Muscle of leg (tissue), 11 donors: ENCODE results near the gene FSTL4. TPM values are rescaled to one million over a fixed set of nuclear protein-coding genes. Genes with fewer than 3 reads are reported as not detected.

Experiments
- DNase-seq: peaks from one replicate; pipeline ENCODE4 v3.0.0; 2013
- H3K27ac ChIP-seq: one replicate; pipeline ENCODE4 v1.5.1; 2013; ENCODE audit warnings: mild to moderate bottlenecking, low read length, control low read depth
- H3K27me3 ChIP-seq: one replicate; pipeline ENCODE4 v1.6.1; 2013; ENCODE audit warnings: low read length; ENCODE audit not compliant: control insufficient read depth, insufficient read depth
- H3K36me3 ChIP-seq: one replicate; pipeline ENCODE4 v1.6.1; 2013; ENCODE audit warnings: low read length; ENCODE audit not compliant: control insufficient read depth, insufficient read depth
- H3K4me1 ChIP-seq: one replicate; pipeline ENCODE4 v1.6.1; 2013; ENCODE audit warnings: low read length; ENCODE audit not compliant: control insufficient read depth, insufficient read depth
- H3K4me3 ChIP-seq: one replicate; pipeline ENCODE4 v1.5.1; 2013; ENCODE audit warnings: low read length, control low read depth
- H3K9me3 ChIP-seq: replicated peaks from 2 replicates; pipeline ENCODE4 v1.6.1; 2013; ENCODE audit warnings: low read depth, low read length; ENCODE audit not compliant: control insufficient read depth
- WGBS: methylation state at CpG from one replicate; pipeline ENCODE4 v1.1.5; 2013; ENCODE audit warnings: missing lambda C conversion rate; ENCODE audit not compliant: insufficient coverage; 5-methylcytosine and 5-hydroxymethylcytosine counted together
- polyA plus RNA-seq, 8 donors: library from polyadenylated mRNA; unstranded; fragments of 120-200 nt; gene quantifications; one replicate each; pipeline versions ENCODE4 v1.2.1 to v1.2.3, GENCODE V29; 2013; ENCODE audit warnings: inconsistent platforms in 1 of 8, low replicate concordance in 1 of 8; ENCODE audit not compliant: insufficient read length in 8 of 8, insufficient read depth in 1 of 8
- total RNA-seq: library from RNA; stranded (reverse); fragments of 120-200 nt; gene quantifications from one replicate; pipeline ENCODE4 v1.2.4, GENCODE V29; 2013

Gene FSTL4
- total and polyA plus RNA-seq, 9 donors, result 0.68 to 1.8 (median 1.3) TPM

DNA sequence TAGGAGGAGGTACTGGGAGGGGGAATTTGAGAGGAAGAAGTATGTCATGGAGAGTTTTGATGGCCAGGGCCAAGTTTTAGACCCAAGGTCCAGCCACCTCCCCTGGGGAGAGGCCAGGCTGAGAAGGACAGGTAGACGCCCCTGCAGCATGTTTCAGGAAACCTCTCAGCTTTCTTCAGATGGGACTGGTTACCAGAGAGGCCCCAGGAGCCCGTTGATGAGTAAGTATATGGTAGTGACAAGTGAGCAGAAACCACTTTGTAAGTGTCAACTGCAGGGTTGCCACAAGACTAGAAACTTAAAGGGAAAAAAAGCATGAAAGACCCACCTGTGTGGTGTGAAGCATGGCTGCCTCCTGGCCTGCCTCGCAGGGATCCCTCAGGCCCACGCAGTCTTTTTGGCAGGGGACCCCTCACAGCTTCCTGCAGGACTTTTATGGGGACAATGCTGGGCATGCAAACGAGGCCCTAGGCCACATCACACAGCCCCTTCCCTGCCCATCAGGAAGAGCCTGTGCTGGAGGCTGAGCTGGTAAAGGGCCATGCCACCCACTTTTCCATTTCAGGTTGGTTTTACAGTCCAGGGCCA is 255.9 kb downstream of the FSTL4 start:
- Histone ChIP-seq H3K9me3 (no peaks in the 10 kb centered on the region), H3K36me3 (no peaks in the 10 kb centered on the region), H3K27ac (no peak overlapping the region), H3K27me3 (no peaks in the 10 kb centered on the region), H3K4me3 (no peak overlapping the region), H3K4me1 (peaks cover 17% of the 10 kb centered on the region)
- 81% methylated on average over 5 of the region's 5 CpGs for WGBS
- no peak for DNase-seq

DNA sequence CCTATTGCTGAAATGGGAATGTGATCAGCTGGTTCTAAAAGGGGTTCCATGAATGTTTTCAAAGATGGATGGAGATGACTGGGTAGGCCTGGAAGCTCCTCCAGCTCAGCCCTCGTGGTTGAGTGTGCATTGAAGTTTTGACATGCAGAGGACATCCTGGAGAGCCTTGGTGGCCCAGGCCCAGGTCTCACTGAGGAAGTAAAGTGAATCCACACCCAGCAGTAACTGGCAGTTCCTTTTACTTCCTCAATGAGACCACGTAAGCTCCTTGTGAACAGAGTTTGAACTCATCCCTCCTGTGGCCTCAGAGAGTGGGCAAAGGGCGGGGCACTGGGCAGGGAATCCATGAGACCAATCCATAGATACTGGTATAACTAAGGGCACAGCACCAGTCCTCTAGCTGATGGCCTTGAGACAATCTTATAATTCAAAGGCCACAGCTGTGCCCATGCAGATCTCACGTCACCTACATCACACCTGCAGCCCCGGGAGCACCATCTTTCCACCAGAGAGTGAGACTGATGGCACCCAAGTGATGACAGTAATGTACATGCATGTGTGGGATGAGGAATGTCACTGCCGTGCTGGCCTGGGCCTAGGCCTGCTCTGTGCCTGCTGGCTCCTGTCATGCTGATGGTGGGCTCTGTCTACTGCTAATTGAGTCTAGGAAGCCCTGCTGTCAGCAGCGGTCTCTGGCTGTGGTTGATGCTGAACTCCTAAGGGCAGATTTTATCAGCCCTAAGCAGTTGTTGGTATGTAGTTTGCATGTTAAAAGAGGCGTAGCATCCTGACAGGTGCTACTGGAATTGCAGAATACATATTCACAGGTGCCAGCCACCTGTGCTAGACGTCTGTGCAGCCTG is 257.8 kb downstream of the FSTL4 start:
- no peak for DNase-seq
- H3K4me3 ChIP-seq, result no peak overlapping the region
- H3K27me3 ChIP-seq, result no peaks in the 10 kb centered on the region
- H3K36me3 ChIP-seq, result no peaks in the 10 kb centered on the region
- H3K4me1 ChIP-seq, result peaks cover 11% of the 10 kb centered on the region
- no peak overlapping the region for H3K27ac ChIP-seq
- H3K9me3 ChIP-seq, result no peaks in the 10 kb centered on the region
- 76% methylated on average over 5 of the region's 9 CpGs for WGBS

DNA sequence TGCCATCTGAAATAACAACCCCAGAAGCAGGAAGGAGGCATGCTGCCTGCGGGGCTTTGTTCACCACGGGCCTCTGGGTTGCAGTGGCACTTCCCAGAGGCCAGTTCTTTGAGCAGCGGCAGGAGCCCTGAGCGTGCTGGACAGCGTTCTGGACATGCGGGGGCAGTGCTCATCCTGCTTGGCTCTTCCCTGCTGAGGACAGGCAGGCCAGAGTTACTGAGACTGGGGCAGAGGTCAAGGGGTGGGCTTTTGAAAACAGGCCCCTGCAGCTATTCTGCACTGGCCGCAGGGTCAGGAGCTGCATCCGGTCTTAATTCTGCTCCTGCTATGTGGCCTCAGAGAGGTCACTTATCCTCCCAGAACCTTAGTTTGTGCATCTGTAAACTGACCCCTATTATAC is 258.6 kb downstream of the FSTL4 start:
- no peaks in the 10 kb centered on the region for H3K36me3 ChIP-seq
- no peaks in the 10 kb centered on the region for H3K27me3 ChIP-seq
- H3K4me1 ChIP-seq, result peaks cover 11% of the 10 kb centered on the region
- no peak overlapping the region for H3K4me3 ChIP-seq
- no peak for DNase-seq
- no peak overlapping the region for H3K27ac ChIP-seq
- WGBS, result 11% methylated on average over 5 of the region's 8 CpGs
- no peaks in the 10 kb centered on the region for H3K9me3 ChIP-seq

DNA sequence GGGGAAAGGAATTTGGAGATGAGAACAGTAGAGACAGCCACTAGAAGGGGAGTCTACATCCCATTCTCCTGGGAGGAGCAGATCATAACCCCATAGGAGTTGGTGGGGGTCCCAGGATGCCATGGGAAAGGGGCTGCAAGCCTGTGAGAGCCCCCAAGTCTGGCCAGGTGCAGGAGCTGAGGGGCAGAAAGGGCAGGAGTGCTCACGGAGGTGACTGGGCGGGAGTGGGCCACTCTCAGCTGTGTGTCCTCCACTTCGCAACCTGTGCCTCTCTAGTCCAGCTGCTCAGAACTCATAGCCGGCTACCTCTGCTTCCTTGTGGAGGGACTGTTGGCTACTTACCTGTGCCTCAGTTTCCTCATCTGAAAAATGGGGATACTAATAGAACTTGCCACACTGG is 263.9 kb downstream of the FSTL4 start:
- no peak overlapping the region for H3K4me3 ChIP-seq
- no peaks in the 10 kb centered on the region for H3K9me3 ChIP-seq
- no peak for DNase-seq
- H3K4me1 ChIP-seq, result no peaks in the 10 kb centered on the region
- 91% methylated on average over 3 of the region's 4 CpGs for WGBS
- H3K36me3 ChIP-seq, result no peaks in the 10 kb centered on the region
- no peak overlapping the region for H3K27ac ChIP-seq
- H3K27me3 ChIP-seq, result peaks cover 2% of the 10 kb centered on the region

DNA sequence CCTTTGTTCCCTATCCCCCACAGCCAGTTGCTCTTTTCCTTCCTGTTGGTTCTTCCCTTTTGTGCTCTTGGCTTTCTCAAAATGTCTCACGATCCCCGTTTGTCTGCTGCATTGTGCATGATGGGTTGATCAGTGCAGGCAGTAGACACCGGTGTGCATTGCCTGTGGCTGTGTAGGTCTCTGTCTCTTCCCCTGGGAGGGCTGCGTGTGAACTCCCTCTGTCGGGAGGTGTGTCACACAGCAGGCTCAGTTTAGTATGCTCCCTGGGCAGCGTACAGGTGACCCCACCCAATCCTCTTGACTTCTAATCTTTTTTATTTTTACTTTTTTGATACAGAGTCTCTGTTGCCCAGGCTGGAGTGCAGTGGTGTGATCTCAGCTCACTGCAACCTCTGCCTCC is 265.3 kb downstream of the FSTL4 start:
- DNase-seq, result no peak
- Histone ChIP-seq H3K4me3 (no peak overlapping the region), H3K27ac (no peak overlapping the region), H3K36me3 (no peaks in the 10 kb centered on the region), H3K4me1 (no peaks in the 10 kb centered on the region), H3K9me3 (no peaks in the 10 kb centered on the region), H3K27me3 (peaks cover 2% of the 10 kb centered on the region)
- WGBS, result 62% methylated on average over 3 of the region's 6 CpGs

DNA sequence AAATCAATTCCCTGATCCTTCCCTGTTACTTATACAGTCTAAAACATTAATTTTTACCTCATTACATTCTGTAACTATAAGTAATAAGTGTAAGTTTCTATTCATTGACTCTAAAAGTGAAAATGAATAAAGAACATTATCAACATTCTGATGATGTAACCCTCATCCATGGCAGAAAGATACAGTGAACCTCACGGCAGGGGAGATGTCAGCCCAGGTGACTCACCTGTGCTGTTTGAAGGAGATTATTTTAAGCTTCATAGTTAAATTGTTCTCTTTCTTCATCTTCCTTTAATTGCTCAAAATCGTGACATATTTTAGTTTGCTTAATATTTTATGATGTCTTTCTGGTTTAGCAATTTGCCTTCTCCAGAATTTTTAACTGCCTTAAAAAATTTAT is 268.1 kb downstream of the FSTL4 start:
- peaks cover 5% of the 10 kb centered on the region for H3K4me1 ChIP-seq
- WGBS, result no CpG with 5 or more reads among the region's 2 CpGs
- no peak overlapping the region for H3K4me3 ChIP-seq

DNA sequence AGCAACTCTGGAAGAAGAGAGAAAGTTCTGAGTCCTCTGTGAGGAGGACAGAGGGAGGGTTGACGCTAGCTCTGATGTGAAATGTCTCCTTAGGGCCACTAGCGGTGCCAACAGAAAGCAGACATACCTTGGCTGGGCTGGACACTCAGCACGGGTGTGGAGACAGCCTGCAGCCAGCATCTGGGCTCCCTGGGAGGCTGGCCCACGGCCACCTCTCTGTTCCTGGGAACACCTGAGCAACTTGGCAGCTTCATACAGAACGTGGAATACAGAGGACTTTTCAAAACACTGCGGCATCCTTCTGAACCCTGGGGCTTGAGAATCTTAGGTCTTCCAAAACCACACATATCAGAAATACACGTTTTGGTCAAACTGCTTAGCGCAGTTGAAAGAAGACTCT is 269.1 kb downstream of the FSTL4 start:
- no peaks in the 10 kb centered on the region for H3K36me3 ChIP-seq
- no peaks in the 10 kb centered on the region for H3K9me3 ChIP-seq
- H3K27me3 ChIP-seq, result peaks cover 2% of the 10 kb centered on the region
- peaks cover 11% of the 10 kb centered on the region for H3K4me1 ChIP-seq
- DNase-seq, result no peak
- no peak overlapping the region for H3K4me3 ChIP-seq
- H3K27ac ChIP-seq, result no peak overlapping the region
- WGBS, result 59% methylated on average over 4 of the region's 8 CpGs

More for the DNA sequence above, 268.1 kb downstream of the FSTL4 start:
- H3K36me3 ChIP-seq, result no peaks in the 10 kb centered on the region
- DNase-seq, result no peak
- no peaks in the 10 kb centered on the region for H3K9me3 ChIP-seq
- H3K27ac ChIP-seq, result no peak overlapping the region
- H3K27me3 ChIP-seq, result peaks cover 2% of the 10 kb centered on the region

DNA sequence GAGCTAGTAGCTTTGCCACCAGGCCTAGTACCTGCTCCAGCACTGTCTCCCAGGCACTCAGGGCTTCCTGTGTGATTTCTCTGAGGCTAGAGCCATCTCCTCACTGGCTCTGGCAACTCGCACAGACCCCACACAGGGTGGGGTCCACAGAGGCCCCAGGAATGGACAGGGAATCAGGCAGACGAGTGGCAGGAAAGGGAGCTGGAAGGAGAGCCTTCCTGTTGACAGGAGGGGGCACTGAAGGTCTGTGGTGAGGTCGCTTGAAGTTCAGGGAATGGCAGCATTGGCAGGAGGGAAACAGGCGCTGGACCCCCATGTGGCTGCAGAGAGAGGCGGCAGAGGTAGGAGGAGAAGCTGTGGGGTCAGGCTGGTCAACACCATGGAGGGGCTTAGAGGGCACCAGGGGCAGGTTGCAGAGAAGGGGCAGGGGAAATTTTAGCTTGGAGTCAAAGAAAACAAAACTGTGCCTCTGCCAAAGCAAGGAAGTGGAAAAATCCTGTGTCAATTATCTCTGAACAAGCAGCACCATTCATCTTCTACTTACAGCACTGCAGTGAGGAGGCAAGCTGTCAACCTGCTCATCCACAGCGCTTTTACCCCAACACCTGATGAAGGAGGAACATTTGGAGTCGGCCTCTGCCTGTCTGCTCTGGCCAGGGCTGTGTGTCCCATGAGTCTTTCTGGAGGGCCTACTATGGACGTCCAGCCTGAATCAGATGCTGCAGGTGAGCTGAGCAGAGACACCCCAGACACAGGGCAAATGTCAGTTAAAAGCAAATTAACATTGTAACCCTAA is 270.2 kb downstream of the FSTL4 start:
- H3K27me3 ChIP-seq, result peaks cover 2% of the 10 kb centered on the region
- H3K36me3 ChIP-seq, result no peaks in the 10 kb centered on the region
- H3K27ac ChIP-seq, result no peak overlapping the region
- peaks cover 11% of the 10 kb centered on the region for H3K4me1 ChIP-seq
- no peak for DNase-seq
- H3K9me3 ChIP-seq, result no peaks in the 10 kb centered on the region
- 64% methylated on average over 3 of the region's 8 CpGs for WGBS
- H3K4me3 ChIP-seq, result no peak overlapping the region

DNA sequence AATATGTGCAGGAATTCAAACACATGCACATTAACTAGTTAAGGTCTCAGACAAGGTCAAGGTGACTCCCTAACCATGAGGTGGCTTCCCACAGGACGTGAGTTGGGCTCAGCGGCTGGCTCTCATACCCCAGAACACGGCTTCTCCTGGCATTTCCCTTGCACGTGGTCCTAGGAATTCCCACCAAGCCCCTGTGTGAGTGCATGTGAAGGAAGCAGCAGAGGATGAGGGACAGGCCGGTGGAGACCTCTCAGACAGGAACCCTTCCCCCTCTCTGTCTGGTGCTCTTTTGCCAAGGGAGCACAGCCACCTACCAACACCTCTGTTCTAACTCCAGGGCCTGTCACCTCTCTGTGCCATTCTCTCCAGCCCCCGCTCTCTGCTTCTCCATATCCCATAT is 271.0 kb downstream of the FSTL4 start:
- H3K4me1 ChIP-seq, result peaks cover 11% of the 10 kb centered on the region
- no peaks in the 10 kb centered on the region for H3K9me3 ChIP-seq
- WGBS, result 63% methylated on average over 2 of the region's 6 CpGs
- H3K27ac ChIP-seq, result no peak overlapping the region
- no peaks in the 10 kb centered on the region for H3K36me3 ChIP-seq
- no peaks in the 10 kb centered on the region for H3K27me3 ChIP-seq
- H3K4me3 ChIP-seq, result no peak overlapping the region
- no peak for DNase-seq

DNA sequence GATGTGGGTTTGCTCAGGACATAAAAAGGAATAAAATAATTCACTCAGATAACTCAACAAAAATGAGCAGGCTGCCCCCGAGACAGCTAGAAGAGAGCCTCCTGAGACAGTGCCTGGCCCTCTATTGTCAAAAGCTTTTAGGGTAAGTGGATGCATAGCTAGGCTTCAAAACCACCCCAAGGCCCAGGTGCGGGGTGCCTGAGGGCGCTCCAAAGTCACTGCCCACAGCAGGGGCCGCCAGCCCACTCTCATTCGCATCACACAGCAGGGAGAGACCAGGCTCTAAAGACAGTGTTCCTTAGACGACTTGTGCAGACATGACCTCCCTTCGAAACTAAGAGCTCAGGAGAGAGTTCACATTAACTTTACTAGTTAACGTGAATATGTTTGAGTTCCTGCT is 271.5 kb downstream of the FSTL4 start:
- WGBS, result 57% methylated on average over 3 of the region's 8 CpGs
- Histone ChIP-seq H3K4me3 (no peak overlapping the region), H3K36me3 (no peaks in the 10 kb centered on the region)

More for the DNA sequence above, 271.5 kb downstream of the FSTL4 start:
- Histone ChIP-seq H3K4me1 (peaks cover 11% of the 10 kb centered on the region), H3K9me3 (no peaks in the 10 kb centered on the region), H3K27ac (no peak overlapping the region), H3K27me3 (no peaks in the 10 kb centered on the region)
- no peak for DNase-seq
